ENCODE data around the gene CKM. TPM values are rescaled to one million over a fixed set of nuclear protein-coding genes. Genes with fewer than 3 reads are reported as not detected.
"Not testable (repeated sequence)": the region's sequence is repeated elsewhere in the genome, so short reads cannot be mapped to it uniquely, and the experiment has no call there.

The CKM gene
- total RNA-seq, 1 donor from 2014 or later = 3,746 TPM

- H3K9me3 ChIP-seq (ENCODE audit: control insufficient read depth in 3 of 3, low read length in 3 of 3) = no peaks in the 10 kb centered on the region
- H3K4me3 ChIP-seq (ENCODE audit: low read length in 3 of 3) = peak overlapping the region; percentile 76 to 78 (median 77)
- peaks cover 3 to 16% (median 7%) of the 10 kb centered on the region in 3 donors for H3K27me3 ChIP-seq (ENCODE audit: control insufficient read depth in 3 of 3, insufficient read depth in 3 of 3, low read length in 3 of 3)
- H3K9ac ChIP-seq (ENCODE audit: low read depth in 1 of 3, low read length in 3 of 3) = peak overlapping the region; percentile 98 to 100 (median 98)
- H3K27ac ChIP-seq (ENCODE audit: low read depth, low read length) = peak overlapping the region; percentile 100
- H3K36me3 ChIP-seq (ENCODE audit: control insufficient read depth in 3 of 3, insufficient read depth in 3 of 3, low read length in 3 of 3) = peaks cover 15 to 27% (median 15%) of the 10 kb centered on the region in 3 donors
- H3K4me1 ChIP-seq (ENCODE audit: control insufficient read depth in 3 of 3, insufficient read depth in 3 of 3, low read length in 3 of 3) = peaks cover 20 to 52% (median 34%) of the 10 kb centered on the region in 3 donors
Measured at GRCh38 chr19:45323671-45324081, 1.0 kb upstream of the CKM start.

GRCh38 chr19:45322311-45322710 is 364 bp downstream of the CKM start:
- H3K27me3 ChIP-seq (ENCODE audit: control insufficient read depth in 3 of 3, insufficient read depth in 3 of 3, low read length in 3 of 3) = peaks cover 3 to 16% (median 7%) of the 10 kb centered on the region in 3 donors
- H3K9ac ChIP-seq (ENCODE audit: low read depth in 1 of 3, low read length in 3 of 3) = peak overlapping the region; percentile 98 to 100 (median 100)
- peak overlapping the region; percentile 94 to 99 (median 98) for H3K4me3 ChIP-seq (ENCODE audit: low read length in 3 of 3)
- peaks cover 24 to 36% (median 29%) of the 10 kb centered on the region in 3 donors for H3K36me3 ChIP-seq (ENCODE audit: control insufficient read depth in 3 of 3, insufficient read depth in 3 of 3, low read length in 3 of 3)
- no peaks in the 10 kb centered on the region for H3K9me3 ChIP-seq (ENCODE audit: control insufficient read depth in 3 of 3, low read length in 3 of 3)
- H3K27ac ChIP-seq (ENCODE audit: low read depth, low read length) = peak overlapping the region; percentile 100
- H3K4me1 ChIP-seq (ENCODE audit: control insufficient read depth in 3 of 3, insufficient read depth in 3 of 3, low read length in 3 of 3) = peaks cover 20 to 58% (median 38%) of the 10 kb centered on the region in 3 donors

GRCh38 chr19:45321848-45322247 is 827 bp downstream of the CKM start:
- Histone ChIP-seq H3K4me3 (ENCODE audit: low read length in 3 of 3) (peak overlapping the region; percentile 94 to 99 (median 98)), H3K9me3 (ENCODE audit: control insufficient read depth in 3 of 3, low read length in 3 of 3) (no peaks in the 10 kb centered on the region), H3K27ac (ENCODE audit: low read depth, low read length) (peak overlapping the region; percentile 100), H3K9ac (ENCODE audit: low read depth in 1 of 3, low read length in 3 of 3) (peak overlapping the region; percentile 98 to 100 (median 100)), H3K36me3 (ENCODE audit: control insufficient read depth in 3 of 3, insufficient read depth in 3 of 3, low read length in 3 of 3) (peaks cover 24 to 38% (median 33%) of the 10 kb centered on the region in 3 donors), H3K27me3 (ENCODE audit: control insufficient read depth in 3 of 3, insufficient read depth in 3 of 3, low read length in 3 of 3) (peaks cover 3 to 16% (median 7%) of the 10 kb centered on the region in 3 donors), H3K4me1 (ENCODE audit: control insufficient read depth in 3 of 3, insufficient read depth in 3 of 3, low read length in 3 of 3) (peaks cover 20 to 57% (median 39%) of the 10 kb centered on the region in 3 donors)

DNA sequence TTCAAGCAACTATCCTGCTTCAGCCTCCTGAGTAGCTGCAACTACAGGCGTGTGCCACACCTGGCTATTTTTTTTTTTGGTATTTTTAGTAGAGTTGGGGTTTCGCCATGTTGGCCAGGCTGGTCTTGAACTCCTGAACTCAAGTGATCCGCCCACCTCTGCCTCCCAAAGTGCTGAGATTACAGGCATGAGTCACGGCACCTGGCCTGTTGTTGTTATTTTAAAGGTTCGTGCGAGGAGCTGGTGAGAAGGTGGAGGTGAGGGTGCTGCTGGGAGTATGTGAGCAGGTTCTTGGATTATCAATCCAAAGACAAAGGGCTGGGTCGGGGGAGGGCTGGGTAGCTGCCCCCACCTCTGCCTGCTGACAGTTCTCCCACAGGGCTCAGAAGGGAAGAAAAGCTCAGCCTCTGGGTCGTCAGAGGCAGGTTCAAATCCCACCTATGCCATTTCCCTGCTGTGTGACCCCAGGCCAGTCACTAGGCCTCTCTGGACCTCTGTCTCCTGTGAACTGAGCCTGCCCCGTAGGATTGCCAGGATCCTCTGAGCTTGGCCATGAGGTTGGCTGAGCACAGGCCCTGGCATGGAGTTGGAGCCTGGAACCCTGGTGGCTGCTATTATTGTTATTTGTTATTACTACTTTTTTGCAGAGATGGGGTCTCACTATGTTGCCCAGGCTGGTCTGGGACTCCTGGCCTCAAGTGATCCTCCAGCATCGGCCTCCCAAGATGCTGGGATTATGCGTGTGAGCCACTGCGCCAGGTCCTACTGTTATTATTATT is 1.5 kb downstream of the CKM start:
- Histone ChIP-seq H3K4me3 (ENCODE audit: low read length in 3 of 3) (peak overlapping the region; percentile 94 to 99 (median 98)), H3K27ac (ENCODE audit: low read depth, low read length) (peak overlapping the region; percentile 100), H3K36me3 (ENCODE audit: control insufficient read depth in 3 of 3, insufficient read depth in 3 of 3, low read length in 3 of 3) (peaks cover 28 to 43% (median 39%) of the 10 kb centered on the region in 3 donors), H3K9ac (ENCODE audit: low read depth in 1 of 3, low read length in 3 of 3) (peak overlapping the region; percentile 87 to 100 (median 91)), H3K9me3 (ENCODE audit: control insufficient read depth in 3 of 3, low read length in 3 of 3) (no peaks in the 10 kb centered on the region), H3K4me1 (ENCODE audit: control insufficient read depth in 3 of 3, insufficient read depth in 3 of 3, low read length in 3 of 3) (peaks cover 21 to 58% (median 41%) of the 10 kb centered on the region in 3 donors), H3K27me3 (ENCODE audit: control insufficient read depth in 3 of 3, insufficient read depth in 3 of 3, low read length in 3 of 3) (peaks cover 3 to 16% (median 7%) of the 10 kb centered on the region in 3 donors)

DNA sequence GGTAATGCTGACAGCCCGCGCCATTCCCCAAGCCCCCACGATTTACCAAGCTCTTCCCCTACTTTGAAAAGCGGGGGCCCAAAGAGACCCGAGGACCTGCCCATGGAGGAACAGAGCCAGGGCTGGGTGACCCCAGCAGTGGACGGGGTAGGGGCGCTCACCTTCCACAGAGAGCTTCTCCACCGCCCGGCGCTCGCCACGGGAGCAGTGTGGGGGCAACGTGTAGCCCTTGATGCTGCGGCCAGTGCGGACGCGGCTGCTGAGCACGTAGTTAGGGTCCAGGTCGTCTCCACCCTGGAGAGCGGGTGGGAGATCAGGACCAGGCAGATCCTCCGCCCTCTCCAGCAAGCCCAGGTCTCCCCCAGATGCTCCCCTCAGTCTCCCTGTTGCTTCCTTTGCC is 7.4 kb downstream of the CKM start:
- Histone ChIP-seq H3K4me3 (ENCODE audit: low read length in 3 of 3) (peak overlapping the region in 2 of 3 donors; percentile 13 to 35), H3K9me3 (ENCODE audit: control insufficient read depth in 3 of 3, low read length in 3 of 3) (no peaks in the 10 kb centered on the region), H3K27ac (ENCODE audit: low read depth, low read length) (no peak overlapping the region), H3K36me3 (ENCODE audit: control insufficient read depth in 3 of 3, insufficient read depth in 3 of 3, low read length in 3 of 3) (peaks cover 38 to 71% (median 58%) of the 10 kb centered on the region in 3 donors), H3K4me1 (ENCODE audit: control insufficient read depth in 3 of 3, insufficient read depth in 3 of 3, low read length in 3 of 3) (peaks cover 34 to 74% (median 66%) of the 10 kb centered on the region in 3 donors), H3K9ac (ENCODE audit: low read depth in 1 of 3, low read length in 3 of 3) (peak overlapping the region in 1 of 3 donors; percentile 40), H3K27me3 (ENCODE audit: control insufficient read depth in 3 of 3, insufficient read depth in 3 of 3, low read length in 3 of 3) (peaks cover 0 to 4% (median 0%) of the 10 kb centered on the region in 3 donors)

- no peaks in the 10 kb centered on the region for H3K9me3 ChIP-seq (ENCODE audit: control insufficient read depth in 3 of 3, low read length in 3 of 3)
- H3K27me3 ChIP-seq (ENCODE audit: control insufficient read depth in 3 of 3, insufficient read depth in 3 of 3, low read length in 3 of 3) = peaks cover 0 to 4% (median 0%) of the 10 kb centered on the region in 3 donors
- H3K27ac ChIP-seq (ENCODE audit: low read depth, low read length) = no peak overlapping the region
- peak overlapping the region in 1 of 3 donors; percentile 35 for H3K4me3 ChIP-seq (ENCODE audit: low read length in 3 of 3)
- H3K9ac ChIP-seq (ENCODE audit: low read depth in 1 of 3, low read length in 3 of 3) = peak overlapping the region in 1 of 3 donors; percentile 40
- H3K4me1 ChIP-seq (ENCODE audit: control insufficient read depth in 3 of 3, insufficient read depth in 3 of 3, low read length in 3 of 3) = peaks cover 34 to 72% (median 64%) of the 10 kb centered on the region in 3 donors
- peaks cover 37 to 73% (median 56%) of the 10 kb centered on the region in 3 donors for H3K36me3 ChIP-seq (ENCODE audit: control insufficient read depth in 3 of 3, insufficient read depth in 3 of 3, low read length in 3 of 3)
Measured at GRCh38 chr19:45314708-45315245, 7.9 kb downstream of the CKM start.

GRCh38 chr19:45312285-45312684 is 10.4 kb downstream of the CKM start:
- Histone ChIP-seq H3K4me1 (ENCODE audit: control insufficient read depth in 3 of 3, insufficient read depth in 3 of 3, low read length in 3 of 3) (peaks cover 32 to 59% (median 50%) of the 10 kb centered on the region in 3 donors), H3K27ac (ENCODE audit: low read depth, low read length) (peak overlapping the region; percentile 50)

DNA sequence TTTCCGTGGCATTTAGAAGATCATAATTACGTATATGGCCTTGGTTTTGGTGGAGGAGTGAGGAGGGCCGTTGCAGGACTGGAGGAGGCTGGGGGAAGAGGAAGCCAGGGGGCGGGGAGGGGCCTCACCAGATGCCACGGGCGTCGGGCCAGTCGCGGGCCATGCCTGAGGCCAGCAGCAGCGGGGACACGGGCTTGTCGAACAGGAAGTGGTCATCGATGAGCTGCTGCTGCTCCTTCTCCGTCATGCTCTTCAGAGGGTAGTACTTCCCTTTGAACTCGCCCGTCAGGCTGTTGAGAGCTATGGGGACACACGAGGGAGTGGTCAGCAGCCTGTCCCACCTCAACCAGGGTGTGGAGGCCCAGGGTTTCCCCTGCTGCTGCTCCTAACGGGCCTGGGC is 11.1 kb downstream of the CKM start:
- Histone ChIP-seq H3K27me3 (ENCODE audit: control insufficient read depth in 3 of 3, insufficient read depth in 3 of 3, low read length in 3 of 3) (peaks cover 0 to 4% (median 0%) of the 10 kb centered on the region in 3 donors), H3K9me3 (ENCODE audit: control insufficient read depth in 3 of 3, low read length in 3 of 3) (no peaks in the 10 kb centered on the region), H3K36me3 (ENCODE audit: control insufficient read depth in 3 of 3, insufficient read depth in 3 of 3, low read length in 3 of 3) (peaks cover 41 to 71% (median 57%) of the 10 kb centered on the region in 3 donors), H3K9ac (ENCODE audit: low read depth in 1 of 3, low read length in 3 of 3) (peak overlapping the region in 2 of 3 donors; percentile 23 to 69), H3K4me3 (ENCODE audit: low read length in 3 of 3) (peak overlapping the region in 2 of 3 donors; percentile 35 to 49), H3K4me1 (ENCODE audit: control insufficient read depth in 3 of 3, insufficient read depth in 3 of 3, low read length in 3 of 3) (peaks cover 34 to 62% (median 53%) of the 10 kb centered on the region in 3 donors), H3K27ac (ENCODE audit: low read depth, low read length) (peak overlapping the region; percentile 50)

More at GRCh38 chr19:45312285-45312684, 10.4 kb downstream of the CKM start:
- not testable (repeated sequence) for H3K27me3 ChIP-seq (ENCODE audit: control insufficient read depth in 3 of 3, insufficient read depth in 3 of 3, low read length in 3 of 3); H3K9me3 ChIP-seq (ENCODE audit: control insufficient read depth in 3 of 3, low read length in 3 of 3)
- H3K36me3 ChIP-seq (ENCODE audit: control insufficient read depth in 3 of 3, insufficient read depth in 3 of 3, low read length in 3 of 3) = peaks cover 35 to 70% (median 53%) of the 10 kb centered on the region in 3 donors
- H3K4me3 ChIP-seq (ENCODE audit: low read length in 3 of 3) = peak overlapping the region in 1 of 3 donors; percentile 35
- peak overlapping the region in 1 of 3 donors; percentile 69 for H3K9ac ChIP-seq (ENCODE audit: low read depth in 1 of 3, low read length in 3 of 3)

- peaks cover 45 to 72% (median 60%) of the 10 kb centered on the region in 3 donors for H3K36me3 ChIP-seq (ENCODE audit: control insufficient read depth in 3 of 3, insufficient read depth in 3 of 3, low read length in 3 of 3)
- not testable (repeated sequence) for H3K27me3 ChIP-seq (ENCODE audit: control insufficient read depth in 3 of 3, insufficient read depth in 3 of 3, low read length in 3 of 3); H3K9me3 ChIP-seq (ENCODE audit: control insufficient read depth in 3 of 3, low read length in 3 of 3); H3K4me3 ChIP-seq (ENCODE audit: low read length in 3 of 3)
- H3K27ac ChIP-seq (ENCODE audit: low read depth, low read length) = peak overlapping the region; percentile 18
- H3K9ac ChIP-seq (ENCODE audit: low read depth in 1 of 3, low read length in 3 of 3) = peak overlapping the region in 1 of 3 donors; percentile 3
- H3K4me1 ChIP-seq (ENCODE audit: control insufficient read depth in 3 of 3, insufficient read depth in 3 of 3, low read length in 3 of 3) = peaks cover 30 to 49% (median 43%) of the 10 kb centered on the region in 3 donors
Measured at GRCh38 chr19:45309322-45309721, 13.4 kb downstream of the CKM start.
